H9 (cell line): ENCODE measurements around the gene RUNX2. TPM values are rescaled to one million over a fixed set of nuclear protein-coding genes. Genes with fewer than 3 reads are reported as not detected.
A peak's percentile ranks its signal among the peaks of the same experiment; 100 is the strongest.

Source experiments
- DNase-seq: peaks from one replicate; pipeline ENCODE4 v3.0.0-alpha.2; 2017
- H2AFZ ChIP-seq: one replicate; pipeline ENCODE4 v1.6.1; 2013; ENCODE audit warnings: mild to moderate bottlenecking, low read length, control low read depth, moderate library complexity
- H2AK5ac ChIP-seq: 2 replicates; pipeline ENCODE4 v1.6.1; 2013; ENCODE audit warnings: low read length, control low read depth, mixed read lengths; ENCODE audit not compliant: insufficient read length
- H2BK120ac ChIP-seq: one replicate; pipeline ENCODE4 v1.6.1; 2013; ENCODE audit warnings: low read depth, mild to moderate bottlenecking, low read length, control low read depth, inconsistent platforms; ENCODE audit not compliant: poor library complexity, severe bottlenecking
- H2BK12ac ChIP-seq: 2 replicates; pipeline ENCODE4 v1.6.1; 2013; ENCODE audit warnings: low read length, control low read depth, mixed read lengths, low read depth; ENCODE audit not compliant: insufficient read length
- H2BK15ac ChIP-seq: 2 replicates; pipeline ENCODE4 v1.6.1; 2013; ENCODE audit warnings: low read depth, low read length, control low read depth
- H2BK20ac ChIP-seq: one replicate; pipeline ENCODE4 v1.6.1; 2013; ENCODE audit warnings: low read depth, mild to moderate bottlenecking, low read length, control low read depth, inconsistent platforms; ENCODE audit not compliant: poor library complexity, severe bottlenecking
- H2BK5ac ChIP-seq: 2 replicates; pipeline ENCODE4 v1.6.1; 2013; ENCODE audit warnings: low read length, control low read depth, mixed read lengths; ENCODE audit not compliant: insufficient read length
- H3K14ac ChIP-seq: 2 replicates; pipeline ENCODE4 v1.6.1; 2013; ENCODE audit warnings: low read length, control low read depth; ENCODE audit not compliant: insufficient read depth
- H3K18ac ChIP-seq: 2 replicates; pipeline ENCODE4 v1.6.1; 2013; ENCODE audit warnings: low read depth, mild to moderate bottlenecking, mixed read lengths, low read length, control low read depth; ENCODE audit not compliant: insufficient read length
- H3K23ac ChIP-seq: 2 replicates; pipeline ENCODE4 v1.6.1; 2013; ENCODE audit warnings: low read length, control low read depth, mixed read lengths, low read depth; ENCODE audit not compliant: insufficient read length
- H3K23me2 ChIP-seq: 2 replicates; pipeline ENCODE4 v1.6.1; 2013; ENCODE audit warnings: low read depth, mild to moderate bottlenecking, mixed read lengths, low read length, control low read depth; ENCODE audit not compliant: insufficient read length, poor library complexity, severe bottlenecking
- H3K27ac ChIP-seq: 2 replicates; pipeline ENCODE4 v1.5.1; 2013; ENCODE audit warnings: low read length, control low read depth, mixed read lengths, low read depth; ENCODE audit not compliant: insufficient read length
- H3K27me3 ChIP-seq: 2 replicates; pipeline ENCODE4 v1.6.1; 2013; ENCODE audit warnings: low read length, control low read depth, inconsistent platforms; ENCODE audit not compliant: insufficient read depth
- H3K4ac ChIP-seq: 2 replicates; pipeline ENCODE4 v1.6.1; 2013; ENCODE audit warnings: low read depth, mild to moderate bottlenecking, control low read depth, inconsistent platforms, low read length, moderate library complexity
- H3K4me1 ChIP-seq: 2 replicates; pipeline ENCODE4 v1.6.1; 2013; ENCODE audit warnings: low read length, control low read depth, inconsistent platforms; ENCODE audit not compliant: insufficient read depth
- H3K4me2 ChIP-seq: 2 replicates; pipeline ENCODE4 v1.6.1; 2013; ENCODE audit warnings: low read length, control low read depth, mixed read lengths; ENCODE audit not compliant: insufficient read length, insufficient read depth
- H3K56ac ChIP-seq: 2 replicates; pipeline ENCODE4 v1.6.1; 2013; ENCODE audit warnings: low read depth, mild to moderate bottlenecking, mixed read lengths, low read length, control low read depth; ENCODE audit not compliant: insufficient read length
- H3K79me1 ChIP-seq: 2 replicates; pipeline ENCODE4 v1.6.1; 2013; ENCODE audit warnings: low read depth, mild to moderate bottlenecking, moderate library complexity, low read length, control low read depth, inconsistent platforms; ENCODE audit not compliant: insufficient read depth, poor library complexity, severe bottlenecking
- H3K79me2 ChIP-seq: 2 replicates; pipeline ENCODE4 v1.6.1; 2013; ENCODE audit warnings: low read length, control low read depth, inconsistent platforms; ENCODE audit not compliant: insufficient read depth
- H3K9ac ChIP-seq: 2 replicates; pipeline ENCODE4 v1.6.1; 2013; ENCODE audit warnings: low read length, control low read depth, mixed read lengths; ENCODE audit not compliant: insufficient read length; ENCODE audit errors: extremely low read depth
- H3K9me3 ChIP-seq: one replicate; pipeline ENCODE4 v1.6.1; 2013; ENCODE audit warnings: low read depth, low read length, inconsistent platforms; ENCODE audit not compliant: control insufficient read depth
- H3T11ph ChIP-seq: one replicate; pipeline ENCODE4 v1.6.1; 2013; ENCODE audit warnings: mild to moderate bottlenecking, low read length, control low read depth, inconsistent platforms
- H4K20me1 ChIP-seq: one replicate; pipeline ENCODE4 v1.6.1; 2013; ENCODE audit not compliant: control insufficient read depth, insufficient read length, insufficient read depth
- H4K5ac ChIP-seq: 2 replicates; pipeline ENCODE4 v1.6.1; 2013; ENCODE audit warnings: low read depth, mild to moderate bottlenecking, mixed read lengths, low read length, control low read depth; ENCODE audit not compliant: insufficient read length
- H4K8ac ChIP-seq: replicated peaks from 2 replicates; pipeline ENCODE4 v1.6.1; 2013; ENCODE audit warnings: low read length, control low read depth, mixed read lengths, low read depth; ENCODE audit not compliant: insufficient read length
- H4K91ac ChIP-seq: 2 replicates; pipeline ENCODE4 v1.6.1; 2013; ENCODE audit warnings: low read depth, mild to moderate bottlenecking, moderate library complexity, mixed read lengths, low read length, control low read depth; ENCODE audit not compliant: insufficient read length
- H3K27ac Mint-ChIP-seq, 3 experiments: 2 replicates in 2 of 3; 3 replicates in 1 of 3; pipeline ENCODE4 v1.8.0; 2020 to 2021; ENCODE audit warnings: mixed read lengths in 3 of 3, mild to moderate bottlenecking in 1 of 3, moderate library complexity in 1 of 3
- H3K27me3 Mint-ChIP-seq: 2 replicates; pipeline ENCODE4 v1.8.0; 2021; ENCODE audit warnings: low read depth, mild to moderate bottlenecking, moderate library complexity, mixed read lengths
- H3K36me3 Mint-ChIP-seq, 3 experiments: 2 replicates in 2 of 3; 3 replicates in 1 of 3; pipeline ENCODE4 v1.8.0; 2020 to 2021; ENCODE audit warnings: low read depth in 3 of 3, mixed read lengths in 3 of 3; ENCODE audit not compliant: insufficient read depth in 1 of 3
- H3K4me1 Mint-ChIP-seq, 2 experiments: 2 replicates each; pipeline ENCODE4 v1.8.0; 2020; ENCODE audit warnings: mixed read lengths in 2 of 2
- H3K4me3 Mint-ChIP-seq, 2 experiments: 2 replicates in 1 of 2; 3 replicates in 1 of 2; pipeline ENCODE4 v1.8.0; 2020 to 2021; ENCODE audit warnings: mild to moderate bottlenecking in 2 of 2, mixed read lengths in 2 of 2, moderate library complexity in 1 of 2
- H3K9me3 Mint-ChIP-seq, 2 experiments: 2 replicates in 1 of 2; 3 replicates in 1 of 2; pipeline ENCODE4 v1.8.0; 2020; ENCODE audit warnings: mild to moderate bottlenecking in 2 of 2, mixed read lengths in 2 of 2, moderate library complexity in 1 of 2
- CTCF ChIP-seq: fragments of 200-600 bp; sonication (generic); conservative IDR thresholded peaks from 3 replicates; pipeline ENCODE4 v1.8.0; 2021; ENCODE audit warnings: antibody characterized with exemption, mild to moderate bottlenecking
- WGBS: extraction: QIAGEN DNeasy Blood & Tissue Kit; methylation state at CpG from one replicate; pipeline ENCODE4 v1.1.7; 2013; ENCODE audit warnings: missing lambda C conversion rate, low lambda C conversion rate, mixed read lengths; ENCODE audit not compliant: insufficient read length; ENCODE audit errors: extremely low coverage; 5-methylcytosine and 5-hydroxymethylcytosine counted together
- total RNA-seq: library from RNA; stranded (reverse); gene quantifications from 2 replicates; pipeline ENCODE4 v1.2.1, GENCODE V29; 2021

Gene RUNX2
- total RNA-seq, 1 experiment from 2014 or later = 0.15 TPM

- H3K9ac ChIP-seq = no peak overlapping the region
- no peaks in the 10 kb centered on the region for H3K9me3 ChIP-seq
- H3K36me3 Mint-ChIP-seq = no peaks in the 10 kb centered on the region
- no peak overlapping the region for H2BK5ac ChIP-seq
- TF ChIP-seq CTCF = no peak
- peaks cover 2% of the 10 kb centered on the region in 2 experiments; a peak in 2 of 4 replicates for H3K4me1 Mint-ChIP-seq
- H2BK12ac ChIP-seq = no peak overlapping the region
- no peak for DNase-seq
- no peak overlapping the region for H3K4ac ChIP-seq
- H3K9me3 Mint-ChIP-seq = no peaks in the 10 kb centered on the region
- H2BK120ac ChIP-seq = no peak overlapping the region
- H4K8ac ChIP-seq = no peak overlapping the region
- H3K79me2 ChIP-seq = no peaks in the 10 kb centered on the region
- no peak overlapping the region for H3K18ac ChIP-seq
- WGBS = no CpG with 5 or more reads among the region's 3 CpGs
- H3K4me3 Mint-ChIP-seq = no peak overlapping the region
- H4K91ac ChIP-seq = no peak overlapping the region
- no peak overlapping the region for H3K4me2 ChIP-seq
- no peak overlapping the region for H2AK5ac ChIP-seq
- no peak overlapping the region for H3T11ph ChIP-seq
- H3K23ac ChIP-seq = no peak overlapping the region
- H2BK15ac ChIP-seq = no peak overlapping the region
- no peak overlapping the region for H4K5ac ChIP-seq
- H3K27me3 ChIP-seq = no peaks in the 10 kb centered on the region
- no peaks in the 10 kb centered on the region for H3K23me2 ChIP-seq
- no peak overlapping the region for H3K27ac ChIP-seq
- no peaks in the 10 kb centered on the region for H3K4me1 ChIP-seq
- peak overlapping the region in 1 of 3 experiments; percentile 26; a peak in 1 of 7 replicates for H3K27ac Mint-ChIP-seq
- no peak overlapping the region for H3K56ac ChIP-seq
- H4K20me1 ChIP-seq = no peaks in the 10 kb centered on the region
- no peak overlapping the region for H3K14ac ChIP-seq
- H2AFZ ChIP-seq = no peak overlapping the region
- H3K27me3 Mint-ChIP-seq = no peaks in the 10 kb centered on the region
- no peaks in the 10 kb centered on the region for H3K79me1 ChIP-seq
- no peak overlapping the region for H2BK20ac ChIP-seq
Measured at GRCh38 chr6:45704056-45704800, 376.1 kb downstream of the RUNX2 start.
